ENCODE measurements around the gene CTNNBIP1. TPM values are rescaled to one million over a fixed set of nuclear protein-coding genes. Genes with fewer than 3 reads are reported as not detected.
"Not testable (repeated sequence)": the region's sequence is repeated elsewhere in the genome, so short reads cannot be mapped to it uniquely, and the experiment has no call there.

The CTNNBIP1 gene
- polyA plus RNA-seq (ENCODE audit: insufficient read depth in 1 of 5, insufficient read length in 5 of 5, low replicate concordance in 1 of 5): 10 to 100 TPM; 40.7 to 68.2 (median 47.6) TPM
- long read RNA-seq, donor 1, transcript CTNNBIP1-204 (5 exons, 1,206 nt): major isoform, 65 of 83 reads
- long read RNA-seq, donor 1, partial matches to known transcripts: 14 of 83 reads
- long read RNA-seq, donor 1, other reads (novel, unspliced or antisense): 0 of 83 reads
- long read RNA-seq, donor 2, transcript CTNNBIP1-204 (5 exons, 1,206 nt): major isoform, 35 of 47 reads
- long read RNA-seq, donor 2, partial matches to known transcripts: 9 of 47 reads
- long read RNA-seq, donor 2, other reads (novel, unspliced or antisense): 0 of 47 reads
- long read RNA-seq, donor 3, transcript CTNNBIP1-204 (5 exons, 1,206 nt): major isoform, 25 of 33 reads
- long read RNA-seq, donor 3, partial matches to known transcripts: 6 of 33 reads
- long read RNA-seq, donor 3, other reads (novel, unspliced or antisense): 0 of 33 reads
- long read RNA-seq, donor 4, transcript CTNNBIP1-204 (5 exons, 1,206 nt): major isoform, 28 of 55 reads
- long read RNA-seq, donor 4, partial matches to known transcripts: 26 of 55 reads
- long read RNA-seq, donor 4, other reads (novel, unspliced or antisense): 0 of 55 reads
- long read RNA-seq, donor 5, transcript CTNNBIP1-204 (5 exons, 1,206 nt): major isoform, 36 of 69 reads
- long read RNA-seq, donor 5, transcript CTNNBIP1-203 (6 exons, 3,000 nt): minor isoform, 5 of 69 reads
- long read RNA-seq, donor 5, partial matches to known transcripts: 28 of 69 reads
- long read RNA-seq, donor 5, other reads (novel, unspliced or antisense): 0 of 69 reads
- long read RNA-seq, donor 6, transcript CTNNBIP1-204 (5 exons, 1,206 nt): major isoform, 35 of 62 reads
- long read RNA-seq, donor 6, partial matches to known transcripts: 24 of 62 reads
- long read RNA-seq, donor 6, other reads (novel, unspliced or antisense): 0 of 62 reads
- long read RNA-seq, donor 7, transcript CTNNBIP1-204 (5 exons, 1,206 nt): major isoform, 53 of 86 reads
- long read RNA-seq, donor 7, transcript CTNNBIP1-203 (6 exons, 3,000 nt): minor isoform, 6 of 86 reads
- long read RNA-seq, donor 7, partial matches to known transcripts: 27 of 86 reads
- long read RNA-seq, donor 7, other reads (novel, unspliced or antisense): 0 of 86 reads
- long read RNA-seq, donor 8, transcript CTNNBIP1-204 (5 exons, 1,206 nt): major isoform, 21 of 27 reads
- long read RNA-seq, donor 8, partial matches to known transcripts: 5 of 27 reads
- long read RNA-seq, donor 8, other reads (novel, unspliced or antisense): 0 of 27 reads

DNA sequence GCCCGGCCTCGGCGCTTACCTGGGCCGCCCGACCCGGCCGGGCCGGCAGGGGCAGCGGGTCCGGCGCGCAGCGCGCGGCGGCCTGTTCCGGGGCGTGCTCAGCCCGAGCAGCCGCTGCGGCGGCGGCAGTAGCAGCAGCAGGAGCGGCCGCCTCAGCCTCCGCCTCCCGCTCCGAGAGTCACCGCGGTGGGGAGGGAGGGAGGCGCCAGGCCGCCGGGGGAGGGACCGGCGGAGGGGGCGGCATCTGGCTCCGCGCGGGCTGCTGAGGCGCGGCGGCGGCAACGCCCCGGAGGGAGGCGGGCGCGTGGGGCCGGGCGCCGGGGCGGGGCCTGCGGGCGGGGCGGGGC is at the start of gene CTNNBIP1:
Gene CTNNBIP1, minus strand, starts transcription at position 194 of the 347 bp plus-strand sequence. CDS start 38,205 bp downstream, outside the sequence.
- no peak for DNase-seq

GRCh38 chr1:9957726-9958125 is 47.7 kb upstream of the CTNNBIP1 start:
- DNase-seq: no peak

DNA sequence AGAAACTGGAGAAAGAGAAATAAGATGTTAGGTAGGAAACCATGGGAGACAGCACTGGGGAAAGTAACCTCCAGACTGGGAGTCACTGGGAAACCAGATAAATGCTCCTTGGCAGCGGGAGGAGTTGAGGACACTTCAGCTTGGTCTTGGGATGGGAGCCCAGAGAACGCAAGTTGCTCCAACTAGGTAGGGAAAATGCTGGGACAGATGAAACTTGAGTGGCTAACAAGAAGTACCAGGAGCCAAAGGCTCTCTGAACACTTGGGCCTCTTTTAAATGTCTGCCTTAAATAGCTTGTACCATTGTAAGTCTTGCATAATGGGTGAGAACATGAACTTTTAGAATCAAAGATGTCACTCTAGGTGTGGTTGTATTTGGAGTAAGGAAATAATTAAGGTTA is 36.2 kb upstream of the CTNNBIP1 start:
- DNase-seq: no peak

DNA sequence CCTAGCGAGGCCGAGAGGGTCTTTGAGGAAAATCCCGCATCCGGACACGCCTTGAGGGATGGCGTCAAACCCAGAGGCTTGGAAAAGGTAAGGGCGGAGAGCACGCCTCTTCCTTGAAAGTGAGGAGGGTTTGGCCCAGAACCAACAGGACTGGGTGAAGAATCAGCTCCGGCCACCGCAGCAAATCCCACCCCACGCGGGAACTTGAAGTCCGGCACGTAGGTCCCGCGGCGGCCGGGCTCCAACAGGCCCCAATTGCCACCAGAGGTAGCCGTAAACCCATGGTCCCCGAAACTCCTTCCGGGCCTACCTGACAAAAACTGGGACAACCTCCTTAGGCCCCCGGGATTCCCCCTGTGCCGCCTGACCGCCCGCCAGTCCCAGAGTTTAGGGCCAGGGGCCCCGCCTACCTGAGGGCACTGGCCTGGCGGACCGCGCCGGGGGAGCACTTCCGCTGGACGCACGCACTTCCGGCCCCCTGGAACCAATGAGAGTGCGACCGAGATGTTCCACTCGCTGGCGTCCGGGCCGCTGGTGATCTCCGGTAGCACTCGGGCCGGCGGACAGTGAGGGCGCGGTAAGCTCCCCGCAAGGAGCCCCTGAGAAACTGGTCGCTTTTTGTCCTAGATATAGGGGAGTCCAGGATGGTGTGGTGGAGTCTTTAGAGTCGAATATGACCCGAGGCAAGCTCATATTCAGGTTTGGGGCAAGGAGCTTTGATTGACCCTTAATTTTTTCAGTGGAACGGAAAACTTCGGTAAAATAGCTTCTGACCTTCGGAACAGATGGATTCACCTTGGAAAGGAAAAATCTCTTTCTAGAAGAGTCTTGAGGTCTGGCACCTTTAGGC is 33.1 kb upstream of the CTNNBIP1 start, which contains the start of the genes LZIC and NMNAT1:
Gene LZIC, minus strand, starts transcription at position 453 of the 850 bp plus-strand sequence. CDS start 6,772 bp downstream, outside the sequence.
Gene NMNAT1, plus strand, starts transcription at position 537 of the 850 bp plus-strand sequence. CDS start 28,599 bp downstream, outside the sequence.
- DNase-seq: peak; percentile 88 to 90

- peak in 1 of 2 donors; percentile 19 for DNase-seq
These were observed 32.4 kb upstream of the CTNNBIP1 start for GRCh38 chr1:9942399-9942938.

DNA sequence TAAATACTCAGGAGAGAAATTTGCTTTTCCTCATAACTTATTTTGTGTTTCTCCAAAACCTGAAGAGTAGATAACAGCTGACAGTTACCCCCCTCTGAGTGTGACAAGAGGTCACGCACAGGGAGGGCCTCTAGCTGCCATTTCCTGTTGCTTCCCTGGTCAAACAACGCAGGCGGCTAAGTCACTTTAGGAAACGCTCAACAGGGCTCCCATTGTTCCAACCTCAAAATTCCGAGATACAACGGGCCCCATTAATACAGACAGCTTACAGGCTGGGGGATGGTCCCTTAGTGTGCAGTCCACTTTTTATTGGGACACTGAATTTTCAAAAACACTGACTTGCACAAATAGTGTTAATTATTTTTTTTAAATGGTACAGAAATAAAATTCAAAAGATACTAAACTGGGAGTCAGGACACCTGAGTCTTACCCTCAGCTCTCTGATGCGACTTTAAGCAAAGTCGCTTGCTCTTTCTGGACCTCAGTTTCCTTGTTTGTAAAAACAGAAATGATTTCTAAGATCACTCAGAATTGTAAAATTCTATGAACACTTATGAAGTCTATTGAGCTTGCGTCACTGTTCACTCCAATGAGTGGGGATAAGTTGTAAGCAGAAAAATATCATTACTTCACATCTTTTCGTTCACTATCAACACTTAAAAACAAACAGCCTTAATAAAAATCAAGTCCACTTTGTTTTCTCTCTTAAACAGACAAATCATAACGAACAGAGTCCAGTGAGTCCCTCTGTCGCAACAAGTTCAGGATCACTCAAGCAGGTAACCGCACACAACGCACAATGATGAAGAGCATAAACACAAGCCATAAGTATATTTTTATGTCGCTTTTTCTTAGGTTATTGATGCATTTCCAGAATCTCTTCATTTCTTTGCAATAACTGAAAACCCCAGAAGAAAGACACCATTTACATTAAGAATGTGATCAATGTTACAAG is 19.6 kb upstream of the CTNNBIP1 start:
- no peak for DNase-seq

- DNase-seq: no peak
These were observed 17.2 kb upstream of the CTNNBIP1 start for GRCh38 chr1:9927259-9927658.

DNA sequence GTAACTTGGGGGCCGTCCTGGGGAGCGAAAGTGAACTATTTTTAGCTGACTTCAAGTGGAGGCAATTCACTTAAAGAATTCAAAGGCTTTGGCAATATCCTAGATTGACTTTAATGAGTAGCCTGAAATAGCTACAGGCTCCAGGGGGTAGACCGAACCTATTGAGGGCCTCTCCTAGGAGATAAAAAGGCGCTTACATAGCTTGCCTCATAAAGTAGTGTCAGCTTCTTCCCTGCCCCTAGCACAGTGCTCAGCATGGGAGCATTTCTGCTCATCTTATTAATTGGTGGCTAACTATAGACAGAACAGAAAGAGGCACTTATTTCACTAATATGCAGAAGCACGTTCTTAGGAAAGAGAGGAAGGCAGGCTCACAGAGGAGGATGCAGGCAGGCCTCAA is 12.3 kb upstream of the CTNNBIP1 start:
- DNase-seq: no peak

- DNase-seq: no peak
These were observed 10.5 kb upstream of the CTNNBIP1 start for GRCh38 chr1:9920606-9921005.

GRCh38 chr1:9917901-9918300 is 7.8 kb upstream of the CTNNBIP1 start:
- no peak for DNase-seq

DNA sequence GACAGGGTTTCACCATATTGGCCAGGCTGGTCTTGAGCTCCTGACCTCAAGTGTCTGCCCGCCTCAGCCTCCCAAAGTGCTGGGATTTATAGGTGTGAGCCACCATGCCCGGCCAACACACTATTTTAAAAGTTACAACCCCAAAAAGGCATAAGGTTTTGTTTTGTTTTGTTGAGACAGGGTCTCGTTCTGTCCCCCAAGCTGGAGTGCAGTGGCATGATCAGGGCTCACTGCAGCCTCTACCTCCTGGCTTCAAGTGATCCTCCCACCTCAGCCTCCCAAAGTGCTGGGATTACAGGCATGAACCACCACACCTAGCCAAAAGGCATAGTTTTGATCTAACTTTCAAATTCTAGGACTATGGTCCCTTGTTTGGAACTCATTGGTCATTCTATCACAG is 7.4 kb upstream of the CTNNBIP1 start:
- not testable (repeated sequence) for DNase-seq

- no peak for DNase-seq
These were observed 6.4 kb upstream of the CTNNBIP1 start for GRCh38 chr1:9916452-9916851.

DNA sequence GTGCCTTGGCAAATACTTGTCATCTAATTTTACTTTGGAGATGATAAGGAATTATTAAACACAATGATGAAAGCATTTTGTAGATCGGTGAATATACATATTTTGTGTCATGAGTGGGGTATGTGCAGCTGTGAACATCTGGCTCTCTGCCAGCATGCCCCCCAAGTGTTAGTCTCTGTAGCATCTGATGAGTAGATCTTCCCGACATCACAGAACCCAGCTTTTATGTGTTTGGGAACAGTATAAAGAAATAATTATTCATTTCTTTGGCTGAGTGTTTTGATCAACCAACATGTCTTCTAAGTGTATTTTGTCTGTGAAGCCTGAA is 4.5 kb upstream of the CTNNBIP1 start:
- no peak for DNase-seq

- no peak for DNase-seq
These were observed 2.3 kb upstream of the CTNNBIP1 start for GRCh38 chr1:9912264-9912936.

- peak; percentile 99 for DNase-seq
These were observed 532 bp upstream of the CTNNBIP1 start for GRCh38 chr1:9910423-9911178.

GRCh38 chr1:9909234-9910046 is 629 bp downstream of the CTNNBIP1 start:
- DNase-seq: no peak

- DNase-seq: no peak
These were observed 1.2 kb downstream of the CTNNBIP1 start for GRCh38 chr1:9908871-9909233.

All from right lung (tissue), 10 donors.